H54 (cell line): ENCODE results near the gene MAGI2.

Source experiments
- DNase-seq: peaks from one replicate; pipeline ENCODE4 v3.0.0; 2011; ENCODE audit warnings: low spot score, mixed read lengths; ENCODE audit not compliant: insufficient read length
- FAIRE-seq: peaks from 3 replicates; lab custom pipeline; 2011; peaks lifted over from hg19 to GRCh38; lab: Jason Lieb, UNC
- POLR2A ChIP-seq: IDR thresholded peaks from 2 replicates; pipeline ENCODE4 v1.6.1; 2011; ENCODE audit warnings: low read depth, mild to moderate bottlenecking, low read length

The MAGI2 gene

DNA sequence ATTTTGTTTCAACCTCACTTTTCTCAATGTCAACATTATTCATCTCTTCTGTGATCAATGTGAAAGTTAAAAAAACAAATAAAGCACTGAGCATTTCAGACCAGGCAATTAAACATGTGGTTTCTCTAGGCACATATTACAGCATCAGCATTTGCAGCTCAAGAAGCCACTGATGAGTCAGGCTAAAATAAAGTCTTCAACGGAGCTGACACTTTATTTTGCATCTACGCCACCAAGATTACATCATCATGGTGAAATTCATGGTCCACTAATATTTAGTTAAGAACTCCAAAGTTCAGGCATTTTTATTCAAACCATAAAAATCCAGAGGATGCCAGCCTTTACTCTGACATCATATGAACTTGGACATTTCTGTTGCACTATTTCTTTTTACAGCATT lies 33.0 kb downstream of the MAGI2 start:
- TF ChIP-seq POLR2A = no peak
- DNase-seq (peak; percentile 2), FAIRE-seq (peak; percentile 96)

DNA sequence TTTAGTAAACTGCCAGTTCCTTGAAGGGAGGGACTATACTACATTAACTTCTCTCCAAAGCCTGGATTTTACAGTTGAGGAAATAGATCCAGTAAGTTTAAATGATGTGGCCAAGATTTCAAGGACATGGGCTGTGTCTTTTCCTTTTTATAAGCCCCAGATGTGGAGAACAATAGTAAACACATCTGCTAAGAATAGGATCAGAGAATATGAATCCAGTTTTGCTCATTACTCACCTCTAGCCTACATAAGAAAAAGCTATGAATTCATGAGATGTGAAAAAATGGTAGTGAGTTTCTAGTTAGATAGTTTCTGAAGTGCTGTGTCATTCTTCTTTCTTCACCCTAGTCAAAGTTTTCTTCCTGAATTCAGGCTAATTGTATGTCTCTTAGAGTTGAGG lies 38.6 kb downstream of the MAGI2 start:
- TF ChIP-seq POLR2A = no peak
- FAIRE-seq (no peak), DNase-seq (no peak)

DNA sequence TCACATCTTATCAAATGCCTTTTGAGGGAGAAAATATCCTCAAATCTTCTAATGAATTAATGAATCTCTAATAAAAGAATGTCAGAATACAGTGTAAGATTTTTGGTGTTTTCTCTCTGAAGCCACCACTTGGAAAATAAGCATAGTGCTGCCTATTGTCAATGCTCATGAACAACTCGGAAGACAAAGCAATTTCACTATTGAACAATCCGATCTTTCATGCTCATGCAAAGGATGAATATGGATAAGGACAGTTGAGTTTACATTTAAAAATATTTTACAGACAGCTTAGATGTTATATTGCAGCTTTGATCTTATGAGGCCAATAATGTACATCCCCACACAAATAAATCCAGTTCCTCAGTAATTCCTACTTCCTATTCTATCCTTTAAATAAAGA lies 40.6 kb downstream of the MAGI2 start:
- DNase-seq = no peak
- no peak for FAIRE-seq
- TF ChIP-seq POLR2A = no peak

DNA sequence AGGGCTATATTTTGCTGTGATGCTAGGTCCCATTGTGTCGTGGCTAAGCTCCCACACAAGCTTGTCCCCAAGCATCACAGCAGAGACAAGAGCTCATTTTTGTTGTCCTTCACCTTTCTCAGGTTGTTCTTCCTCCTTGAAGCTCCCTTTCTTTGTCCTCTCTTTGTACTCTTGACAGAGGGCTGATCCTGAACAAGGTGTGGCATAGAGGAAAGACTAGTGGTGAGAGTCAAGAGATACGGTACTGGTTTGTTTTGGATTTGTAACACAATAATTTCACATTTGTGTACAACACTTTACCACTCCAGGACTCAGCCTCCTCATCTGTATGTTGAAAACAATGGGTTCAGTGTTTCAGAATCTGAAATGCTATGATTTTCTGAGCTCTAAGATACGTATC lies 41.0 kb downstream of the MAGI2 start:
- no peak for DNase-seq
- peak; percentile 62 for FAIRE-seq
- TF ChIP-seq POLR2A = no peak

DNA sequence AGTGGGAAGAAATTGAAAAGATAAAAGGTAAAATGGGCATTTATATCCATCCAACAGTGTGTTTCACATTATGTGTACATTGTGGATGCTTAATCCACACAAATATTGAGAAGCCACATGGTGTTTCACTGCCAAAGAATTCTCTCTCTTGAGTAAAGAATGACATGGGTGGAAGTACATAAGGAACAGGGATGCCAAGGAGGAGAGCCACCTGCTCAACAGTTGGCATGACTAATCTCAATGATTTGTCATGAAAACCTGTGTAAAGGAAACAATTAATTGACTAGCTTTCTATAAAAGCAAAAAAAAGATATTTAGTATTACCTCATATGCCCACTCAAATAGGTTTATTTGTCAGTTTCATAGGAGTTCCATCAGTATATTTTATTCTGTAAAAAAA lies 43.1 kb downstream of the MAGI2 start:
- DNase-seq (no peak), FAIRE-seq (no peak)
- TF ChIP-seq POLR2A = no peak

DNA sequence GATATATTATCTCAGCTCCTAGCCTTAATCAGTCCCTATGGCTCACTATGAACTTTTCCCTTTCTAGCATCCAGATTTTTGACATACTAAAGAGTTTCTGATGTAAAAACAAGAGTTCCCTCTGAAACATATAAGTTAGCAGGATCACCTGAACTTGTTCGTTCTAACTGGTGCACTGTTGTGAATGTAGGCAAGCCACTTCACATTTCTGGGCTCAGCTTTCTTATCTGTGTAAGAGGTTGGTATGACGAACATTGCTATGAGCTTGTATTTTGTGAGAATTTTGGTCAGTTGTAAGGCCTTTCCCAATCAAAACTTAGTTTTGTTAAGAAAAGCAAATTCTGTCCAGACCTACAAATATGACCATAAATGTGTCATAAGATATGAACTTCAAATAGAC lies 46.1 kb downstream of the MAGI2 start:
- DNase-seq = no peak

DNA sequence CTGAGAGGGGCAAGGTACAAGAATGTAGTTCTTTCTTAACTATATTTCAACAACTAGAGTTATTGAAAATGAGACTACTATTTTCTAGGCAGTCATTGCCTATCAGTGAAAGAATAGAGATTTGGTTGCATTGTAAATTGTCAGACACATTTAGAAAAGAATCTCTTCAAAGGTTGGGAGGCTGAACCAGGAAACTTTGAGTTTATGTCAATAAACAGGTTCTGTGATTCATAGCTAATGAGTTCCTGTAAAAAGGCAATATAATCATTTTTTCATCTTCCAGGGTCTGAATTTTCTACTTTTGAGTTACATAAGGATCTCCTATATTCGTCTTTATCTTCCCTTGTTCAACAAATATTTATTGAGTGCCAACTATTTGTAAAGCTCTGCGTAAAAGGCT lies 47.1 kb downstream of the MAGI2 start:
- DNase-seq (no peak), FAIRE-seq (no peak)
- no peak for TF ChIP-seq POLR2A

More for the DNA sequence above, 46.1 kb downstream of the MAGI2 start:
- no peak for TF ChIP-seq POLR2A
- no peak for FAIRE-seq

DNA sequence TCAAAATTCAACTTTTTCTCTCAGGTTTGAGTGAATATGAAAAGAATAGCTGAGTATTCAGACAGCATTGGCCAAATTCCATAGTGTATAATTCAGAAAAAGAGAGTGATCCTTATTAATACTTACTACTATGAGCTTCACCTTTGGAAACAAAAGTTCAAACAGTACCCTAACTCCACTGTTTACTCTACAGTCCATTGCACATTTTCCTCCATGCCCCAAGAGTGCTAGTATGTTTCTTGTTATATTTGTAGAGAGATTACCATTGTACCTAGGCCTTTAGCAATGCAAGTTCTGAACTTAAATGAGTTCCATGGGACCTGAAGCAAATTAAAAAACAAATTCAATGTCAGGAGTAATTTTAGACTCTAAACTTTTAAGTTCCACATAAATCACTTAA lies 48.1 kb downstream of the MAGI2 start:
- FAIRE-seq (no peak), DNase-seq (no peak)
- TF ChIP-seq POLR2A = no peak

DNA sequence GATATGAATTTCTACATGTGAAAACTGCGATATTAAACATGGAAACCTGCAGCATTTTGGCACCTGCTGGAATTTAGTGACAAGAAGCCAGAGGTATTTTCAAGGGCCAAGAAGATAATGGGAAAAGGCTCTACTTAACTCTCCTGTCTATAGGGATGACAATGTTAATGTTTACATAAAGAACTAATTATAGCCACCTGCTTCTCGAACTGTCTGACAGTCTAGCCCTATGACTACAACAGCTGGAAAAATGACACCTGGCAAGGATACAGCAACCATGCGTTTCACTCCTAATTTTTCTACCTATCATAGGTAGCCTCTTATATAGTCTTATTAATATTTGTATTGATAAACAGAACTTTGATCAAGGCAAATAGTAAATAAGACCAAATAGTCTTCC lies 49.6 kb downstream of the MAGI2 start:
- DNase-seq (no peak), FAIRE-seq (no peak)
- TF ChIP-seq POLR2A = no peak

DNA sequence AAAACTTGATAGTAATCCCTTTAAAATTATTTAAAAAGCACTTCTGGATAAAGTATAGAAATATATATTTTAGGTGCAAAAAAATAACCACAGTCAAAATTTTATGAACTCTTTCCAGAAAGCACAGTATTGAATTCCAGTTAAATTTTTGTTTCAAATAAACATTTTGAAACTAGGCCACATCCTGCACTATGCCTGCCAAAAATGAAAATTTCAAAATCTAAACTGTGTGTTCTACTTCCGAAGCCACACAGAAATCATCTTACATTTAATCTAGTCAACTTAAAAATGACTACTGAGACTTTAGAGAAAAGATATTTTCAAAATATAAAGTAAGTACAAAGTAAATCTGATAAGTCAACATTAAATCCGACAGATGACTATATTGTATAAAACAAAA lies 50.0 kb downstream of the MAGI2 start:
- TF ChIP-seq POLR2A = no peak
- DNase-seq (no peak), FAIRE-seq (no peak)

DNA sequence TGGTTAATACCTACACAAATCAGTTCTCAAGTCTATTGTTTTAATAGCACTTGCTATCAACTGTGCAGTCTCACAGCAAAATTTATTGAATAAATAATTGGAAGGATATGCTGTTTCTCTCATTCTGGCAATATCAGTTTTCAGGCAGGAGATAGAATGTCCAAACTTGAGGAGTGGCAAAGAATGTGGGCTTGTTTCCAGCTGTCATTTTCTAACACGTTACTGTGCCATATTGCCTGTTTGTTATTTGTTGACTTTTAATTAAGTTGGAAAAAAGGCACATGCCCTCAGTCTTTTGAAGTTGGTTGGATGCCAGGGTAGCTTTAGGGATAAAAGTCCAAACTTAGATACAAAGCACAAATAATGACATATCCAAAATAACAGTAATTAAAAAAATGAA lies 52.2 kb downstream of the MAGI2 start:
- DNase-seq (no peak), FAIRE-seq (no peak)
- TF ChIP-seq POLR2A = no peak

DNA sequence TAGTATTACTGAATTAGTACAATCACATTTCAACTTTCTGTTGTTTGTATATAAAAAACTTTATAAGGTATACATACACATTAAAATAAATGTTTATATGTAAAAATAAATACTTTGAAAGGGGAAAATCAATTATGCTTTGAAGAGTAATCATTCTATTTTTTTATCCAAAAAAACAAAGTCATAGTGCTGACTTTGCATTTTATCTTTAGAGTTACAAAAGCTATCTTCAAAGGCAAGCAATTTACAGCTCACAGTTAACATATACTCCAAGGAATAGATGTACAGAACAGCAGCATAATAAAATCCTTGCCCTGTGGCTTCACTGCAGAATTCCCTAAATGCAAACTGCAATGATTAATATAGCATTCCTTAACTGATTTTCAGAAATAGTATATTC lies 53.2 kb downstream of the MAGI2 start:
- DNase-seq (no peak), FAIRE-seq (no peak)
- no peak for TF ChIP-seq POLR2A

DNA sequence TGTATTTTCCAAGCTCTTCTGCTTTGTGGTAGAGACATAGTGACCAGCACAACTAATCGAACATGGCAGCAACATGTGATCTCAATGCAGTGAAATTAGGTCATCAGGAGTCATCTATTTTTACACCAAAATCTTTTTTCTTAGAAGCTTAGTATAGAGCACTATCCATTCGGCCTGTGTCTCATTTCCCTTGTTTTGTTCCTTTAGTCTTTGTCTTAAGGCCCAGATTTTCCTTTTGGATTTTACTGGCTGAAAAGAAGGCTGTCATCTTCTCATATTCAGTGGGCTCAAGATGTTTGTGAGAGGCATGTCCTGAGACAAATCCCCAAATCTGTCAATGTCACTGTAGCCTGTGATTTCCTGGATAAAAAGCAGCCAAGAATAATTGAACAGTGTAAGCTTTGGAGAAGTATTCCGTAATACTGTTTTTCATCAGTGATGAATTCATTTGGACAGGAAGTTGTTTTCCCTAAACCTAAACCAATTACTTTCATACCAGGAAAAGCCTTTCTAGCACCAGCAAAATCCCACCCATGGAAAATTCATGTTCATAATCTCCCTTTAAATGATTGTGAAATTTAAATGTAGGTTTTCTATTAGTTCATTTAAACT lies 55.2 kb downstream of the MAGI2 start:
- no peak for DNase-seq
- peak; percentile 36 for FAIRE-seq
- TF ChIP-seq POLR2A = no peak

DNA sequence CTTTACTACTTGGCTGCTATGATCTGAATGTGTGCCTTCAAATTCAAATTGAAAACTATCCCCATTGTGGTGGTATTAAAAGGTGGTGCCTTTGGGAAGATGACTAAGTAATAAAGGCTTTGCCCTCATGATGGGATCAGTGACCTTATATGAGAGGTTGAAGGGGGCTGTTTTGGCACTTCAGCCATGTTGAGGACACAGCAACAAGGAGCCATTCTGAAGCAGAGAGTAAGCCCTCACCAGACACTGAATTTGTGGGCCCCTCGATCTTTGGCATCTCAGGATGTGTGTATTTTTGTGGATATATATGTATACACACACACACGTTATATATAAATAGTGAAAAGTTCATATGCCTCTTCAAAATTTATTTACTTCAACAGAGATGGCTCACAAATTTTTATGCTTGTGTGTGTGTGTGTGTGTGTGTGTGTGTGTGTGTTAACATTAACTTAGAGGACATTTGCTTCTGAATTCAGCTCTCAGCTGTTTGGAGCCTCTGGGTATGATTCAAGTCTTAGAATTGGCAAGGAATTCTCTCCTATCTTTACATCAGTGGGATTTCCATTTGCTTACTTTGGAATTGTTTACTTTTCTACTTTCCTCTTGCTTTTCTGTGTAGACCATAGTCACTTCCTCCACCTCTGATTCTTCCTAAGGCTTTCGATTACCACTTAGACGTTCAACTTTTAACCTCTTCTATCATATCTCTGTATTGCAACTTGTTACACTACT lies 66.6 kb downstream of the MAGI2 start:
- FAIRE-seq (no peak), DNase-seq (no peak)
- no peak for TF ChIP-seq POLR2A

DNA sequence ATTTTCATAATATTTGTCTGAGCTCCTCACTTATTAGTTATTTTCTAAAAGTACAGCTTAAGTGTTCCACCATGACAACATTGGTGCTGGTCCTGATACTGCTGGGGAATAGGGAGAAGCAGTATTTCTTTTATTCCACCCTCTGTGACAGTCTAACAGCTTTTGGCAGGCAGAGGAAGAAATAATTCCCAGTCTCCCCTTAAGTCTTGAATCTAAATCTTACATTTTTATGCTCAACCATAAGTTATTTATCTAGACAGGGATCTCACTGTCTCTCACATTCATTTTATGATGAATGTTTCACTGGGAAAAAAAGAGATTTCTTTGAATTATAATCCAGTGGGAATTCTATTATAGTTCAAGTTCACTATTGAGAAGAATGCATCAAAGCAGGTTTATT lies 71.5 kb downstream of the MAGI2 start:
- no peak for TF ChIP-seq POLR2A
- no peak for FAIRE-seq
- DNase-seq = no peak
